GM23338 (cell line): ENCODE data around the gene PRDM5. TPM values are rescaled to one million over a fixed set of nuclear protein-coding genes. Genes with fewer than 3 reads are reported as not detected.

Experiments used
- ATAC-seq: fragments of 200-7000 bp; cut with Tn5 transposase; 3 replicates; pipeline ENCODE4 v1.9.1; 2020
- DNase-seq: peaks from one replicate; pipeline ENCODE4 v3.0.0-alpha.2; 2015; ENCODE audit warnings: low spot score
- H2AFZ ChIP-seq: fragments of 200-600 bp; sonication (generic); 2 replicates; pipeline ENCODE4 v1.8.0; 2016; ENCODE audit warnings: antibody characterized with exemption, mild to moderate bottlenecking, moderate library complexity
- H3F3A ChIP-seq: fragments of 200-600 bp; sonication (generic); replicated peaks from 2 replicates; pipeline ENCODE4 v1.8.0; 2017; ENCODE audit warnings: antibody characterized with exemption, mixed run types, low read depth
- H3K27ac ChIP-seq: fragments of 200-600 bp; sonication (generic); 2 replicates; pipeline ENCODE4 v1.6.1; 2016; ENCODE audit warnings: low read depth
- H3K27me3 ChIP-seq: fragments of 200-600 bp; sonication (generic); 2 replicates; pipeline ENCODE4 v1.8.0; 2016; ENCODE audit warnings: mild to moderate bottlenecking, mixed run types, moderate library complexity; ENCODE audit not compliant: insufficient read depth
- H3K36me3 ChIP-seq: fragments of 200-600 bp; sonication (generic); 2 replicates; pipeline ENCODE4 v1.8.0; 2016; ENCODE audit warnings: mild to moderate bottlenecking; ENCODE audit not compliant: insufficient read depth
- H3K4me1 ChIP-seq: fragments of 200-600 bp; sonication (generic); 2 replicates; pipeline ENCODE4 v1.8.0; 2016; ENCODE audit warnings: mild to moderate bottlenecking, moderate library complexity; ENCODE audit not compliant: insufficient read depth
- H3K4me2 ChIP-seq: fragments of 200-600 bp; sonication (generic); 2 replicates; pipeline ENCODE4 v1.7.1; 2017; ENCODE audit warnings: mixed run types
- H3K4me3 ChIP-seq: fragments of 200-600 bp; sonication (generic); 2 replicates; pipeline ENCODE4 v1.6.1; 2016; ENCODE audit warnings: mixed run types
- H3K79me2 ChIP-seq: fragments of 200-600 bp; sonication (generic); replicated peaks from 2 replicates; pipeline ENCODE4 v1.8.0; 2017; ENCODE audit warnings: mild to moderate bottlenecking; ENCODE audit not compliant: insufficient read depth
- H3K9me2 ChIP-seq: fragments of 200-600 bp; sonication (generic); 2 replicates; pipeline ENCODE4 v1.8.0; 2017; ENCODE audit not compliant: insufficient read depth
- H4K20me1 ChIP-seq: fragments of 200-600 bp; sonication (generic); replicated peaks from 2 replicates; pipeline ENCODE4 v1.8.0; 2017; ENCODE audit warnings: mild to moderate bottlenecking; ENCODE audit not compliant: insufficient read depth
- H3K27ac Mint-ChIP-seq: 2 replicates; pipeline ENCODE4 v1.8.0; 2020; ENCODE audit warnings: inconsistent platforms, mild to moderate bottlenecking, moderate library complexity, mixed read lengths
- H3K27me3 Mint-ChIP-seq: 3 replicates; pipeline ENCODE4 v1.8.0; 2022; ENCODE audit warnings: low read depth, mild to moderate bottlenecking, moderate library complexity, mixed read lengths, inconsistent platforms; ENCODE audit not compliant: insufficient read depth, poor library complexity
- H3K36me3 Mint-ChIP-seq: 3 replicates; pipeline ENCODE4 v1.8.0; 2021; ENCODE audit warnings: low read depth, mild to moderate bottlenecking, inconsistent platforms, moderate library complexity, mixed read lengths
- H3K4me1 Mint-ChIP-seq: 3 replicates; pipeline ENCODE4 v1.8.0; 2020; ENCODE audit warnings: mild to moderate bottlenecking, inconsistent platforms, mixed read lengths
- H3K4me3 Mint-ChIP-seq: 3 replicates; pipeline ENCODE4 v1.8.0; 2021; ENCODE audit warnings: moderate library complexity, mild to moderate bottlenecking, inconsistent platforms, mixed read lengths
- H3K9me3 Mint-ChIP-seq: 3 replicates; pipeline ENCODE4 v1.8.0; 2020; ENCODE audit warnings: moderate library complexity, mild to moderate bottlenecking, inconsistent platforms, mixed read lengths
- CREB1 ChIP-seq: fragments of 250-450 bp; sonication (Bioruptor Pico); IDR thresholded peaks from 2 replicates; pipeline ENCODE4 v1.5.0; 2020; ENCODE audit warnings: low read depth, mild to moderate bottlenecking, moderate library complexity
- CTCF ChIP-seq, 2 experiments: fragments of 200-600 bp in 1 of 2; sonication (generic) in 1 of 2; conservative IDR thresholded peaks; 2 replicates each; pipeline versions ENCODE4 v1.5.1 to v1.6.1; 2016 to 2017; ENCODE audit warnings: antibody characterized with exemption in 2 of 2, low read depth in 2 of 2, mild to moderate bottlenecking in 2 of 2, moderate library complexity in 1 of 2
- ETS1 ChIP-seq: IDR thresholded peaks from 2 replicates; pipeline ENCODE4 v1.6.1; 2016; ENCODE audit warnings: antibody characterized with exemption
- EZH2 ChIP-seq: fragments of 200-600 bp; sonication (generic); IDR thresholded peaks from one replicate; pipeline ENCODE4 v1.8.0; 2017; ENCODE audit warnings: antibody characterized with exemption, mild to moderate bottlenecking, low read depth; ENCODE audit not compliant: unreplicated experiment
- JUNB ChIP-seq: IDR thresholded peaks from one replicate; pipeline ENCODE4 v1.6.1; 2016; ENCODE audit warnings: antibody characterized with exemption; ENCODE audit not compliant: unreplicated experiment
- NANOG ChIP-seq: IDR thresholded peaks from 2 replicates; pipeline ENCODE4 v1.6.1; 2016; ENCODE audit warnings: antibody characterized with exemption, borderline replicate concordance
- POLR2AphosphoS5 ChIP-seq: IDR thresholded peaks from 2 replicates; pipeline ENCODE4 v1.6.1; 2016; ENCODE audit warnings: antibody characterized with exemption, low read depth
- REST ChIP-seq: IDR thresholded peaks from one replicate; pipeline ENCODE4 v1.6.1; 2018; ENCODE audit warnings: antibody characterized with exemption; ENCODE audit not compliant: unreplicated experiment
- STAT1 ChIP-seq: IDR thresholded peaks from one replicate; pipeline ENCODE4 v1.6.1; 2016; ENCODE audit warnings: antibody characterized with exemption; ENCODE audit not compliant: unreplicated experiment
- ZNF114 ChIP-seq: fragments of 250-450 bp; sonication (Bioruptor Pico); IDR thresholded peaks from 2 replicates; pipeline ENCODE4 v1.5.0; 2020; ENCODE audit warnings: mild to moderate bottlenecking, moderate library complexity
- polyA plus RNA-seq: library from polyadenylated mRNA; unstranded; fragments of >200 nt; fragmentation: Nextera tagmentation; extraction: Ambion mirVana; gene quantifications from 2 replicates; pipeline ENCODE4 v1.2.1, GENCODE V29; 2016
- total RNA-seq: library from RNA; depleted of rRNA; stranded (reverse); fragments of >200 nt; shearing (Covaris generic); gene quantifications from 2 replicates; pipeline ENCODE4 v1.2.3, GENCODE V29; 2014

Gene PRDM5
- total and polyA plus RNA-seq, 2 experiments from 2014 or later: 11.2 to 40.4 TPM

- peak; percentile 65 for DNase-seq
- no peak overlapping the region for H2AFZ ChIP-seq
- H3K27me3 ChIP-seq: no peaks in the 10 kb centered on the region
Observed at GRCh38 chr4:120718979-120719566, 203.5 kb downstream of the PRDM5 start.

DNA sequence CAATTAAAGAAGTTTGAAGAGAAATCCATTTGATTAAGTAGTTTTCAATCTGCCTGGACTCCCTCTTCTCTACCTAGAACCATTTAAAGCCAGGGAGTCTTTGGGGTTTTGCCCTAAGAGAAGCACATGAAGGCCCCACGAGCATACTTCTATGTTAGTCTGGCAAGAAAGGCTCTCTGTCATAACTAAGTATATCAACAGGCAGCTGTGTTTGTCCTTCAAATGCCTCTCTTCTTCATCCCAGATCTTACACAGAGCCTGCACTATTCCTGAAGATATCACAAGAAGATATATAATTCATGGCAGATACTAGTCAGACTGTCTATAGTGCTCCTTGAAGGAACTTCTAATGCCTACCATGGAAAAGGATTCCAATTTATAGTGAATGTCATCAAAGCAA is 206.2 kb downstream of the PRDM5 start:
- DNase-seq (no peak), ATAC-seq (no peak)
- H3K9me3 Mint-ChIP-seq: no peaks in the 10 kb centered on the region
- Histone ChIP-seq H3K4me1 (peaks cover 7% of the 10 kb centered on the region), H3K36me3 (no peaks in the 10 kb centered on the region), H2AFZ (no peak overlapping the region), H4K20me1 (no peaks in the 10 kb centered on the region), H3K27me3 (no peaks in the 10 kb centered on the region), H3K9me2 (no peaks in the 10 kb centered on the region), H3F3A (no peaks in the 10 kb centered on the region), H3K4me2 (no peak overlapping the region), H3K79me2 (no peaks in the 10 kb centered on the region), H3K4me3 (no peak overlapping the region), H3K27ac (no peak overlapping the region)
- peaks cover 1% of the 10 kb centered on the region for H3K27me3 Mint-ChIP-seq
- peaks cover 12% of the 10 kb centered on the region for H3K4me1 Mint-ChIP-seq
- H3K27ac Mint-ChIP-seq: no peak overlapping the region
- no peaks in the 10 kb centered on the region for H3K36me3 Mint-ChIP-seq
- no peak overlapping the region for H3K4me3 Mint-ChIP-seq
- TF ChIP-seq ETS1 (no peak), NANOG (no peak), CREB1 (CRISPR knock-in tag) (no peak), REST (no peak), STAT1 (no peak), CTCF (conservative IDR thresholded peaks at IDR 0.05; ENCODE audit: low read depth in 2 of 2) (no peak), POLR2AphosphoS5 (no peak), JUNB (no peak), EZH2 (no peak)

More at GRCh38 chr4:120718979-120719566, 203.5 kb downstream of the PRDM5 start:
- Histone ChIP-seq H3K9me2 (no peaks in the 10 kb centered on the region), H4K20me1 (no peaks in the 10 kb centered on the region), H3K36me3 (no peaks in the 10 kb centered on the region), H3K79me2 (no peaks in the 10 kb centered on the region), H3K4me2 (no peak overlapping the region), H3K4me1 (peaks cover 28% of the 10 kb centered on the region), H3K27ac (no peak overlapping the region), H3F3A (no peaks in the 10 kb centered on the region), H3K4me3 (no peak overlapping the region)
- no peak overlapping the region for H3K4me3 Mint-ChIP-seq
- ATAC-seq: peak; percentile 84
- peaks cover 31% of the 10 kb centered on the region for H3K4me1 Mint-ChIP-seq
- TF ChIP-seq CTCF (conservative IDR thresholded peaks at IDR 0.05; ENCODE audit: low read depth in 2 of 2) (peak; percentile 72 to 84), ZNF114 (CRISPR knock-in tag) (no peak)
- peaks cover 1% of the 10 kb centered on the region for H3K27me3 Mint-ChIP-seq
- no peak overlapping the region for H3K27ac Mint-ChIP-seq
- H3K9me3 Mint-ChIP-seq: no peaks in the 10 kb centered on the region
- H3K36me3 Mint-ChIP-seq: no peaks in the 10 kb centered on the region; the same call in 2 of the 3 replicates
